ENCODE measurements around the gene TOR4A.

DNA sequence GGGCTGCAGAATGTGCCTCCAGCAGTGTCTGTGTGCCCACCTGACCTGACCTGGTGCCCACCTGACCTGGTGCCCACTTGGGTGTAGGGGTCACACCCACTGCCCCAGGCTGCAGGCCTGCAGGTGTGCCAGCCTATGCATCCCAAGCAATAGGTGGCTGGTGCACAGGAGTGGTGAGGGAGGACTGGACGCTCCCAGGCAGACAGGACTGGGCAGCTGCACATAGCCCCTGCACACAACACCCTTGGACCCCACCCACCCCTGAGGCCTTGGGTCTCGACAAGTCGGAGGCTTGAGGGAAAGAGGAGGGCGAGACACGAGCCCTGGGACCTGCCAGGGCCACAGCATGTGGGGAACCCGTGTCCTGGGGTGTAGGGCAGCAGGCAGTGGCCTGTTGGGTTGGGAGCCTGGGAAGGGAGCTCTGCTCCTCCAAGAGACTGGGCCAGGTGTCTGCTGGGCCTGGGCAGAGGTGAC, 35.4 kb downstream of the TOR4A start:
- TF ChIP-seq SIN3A (IDR thresholded peaks at IDR 0.05; ENCODE audit: borderline replicate concordance, insufficient read depth, low read depth, low read length) (no peak), TCF7L2 (IDR thresholded peaks at IDR 0.05; ENCODE audit: low read depth, low read length) (no peak), POLR2AphosphoS5 (IDR thresholded peaks at IDR 0.05; ENCODE audit: low read depth, low read length) (no peak)
- TF ChIP-seq, protein P1, sequence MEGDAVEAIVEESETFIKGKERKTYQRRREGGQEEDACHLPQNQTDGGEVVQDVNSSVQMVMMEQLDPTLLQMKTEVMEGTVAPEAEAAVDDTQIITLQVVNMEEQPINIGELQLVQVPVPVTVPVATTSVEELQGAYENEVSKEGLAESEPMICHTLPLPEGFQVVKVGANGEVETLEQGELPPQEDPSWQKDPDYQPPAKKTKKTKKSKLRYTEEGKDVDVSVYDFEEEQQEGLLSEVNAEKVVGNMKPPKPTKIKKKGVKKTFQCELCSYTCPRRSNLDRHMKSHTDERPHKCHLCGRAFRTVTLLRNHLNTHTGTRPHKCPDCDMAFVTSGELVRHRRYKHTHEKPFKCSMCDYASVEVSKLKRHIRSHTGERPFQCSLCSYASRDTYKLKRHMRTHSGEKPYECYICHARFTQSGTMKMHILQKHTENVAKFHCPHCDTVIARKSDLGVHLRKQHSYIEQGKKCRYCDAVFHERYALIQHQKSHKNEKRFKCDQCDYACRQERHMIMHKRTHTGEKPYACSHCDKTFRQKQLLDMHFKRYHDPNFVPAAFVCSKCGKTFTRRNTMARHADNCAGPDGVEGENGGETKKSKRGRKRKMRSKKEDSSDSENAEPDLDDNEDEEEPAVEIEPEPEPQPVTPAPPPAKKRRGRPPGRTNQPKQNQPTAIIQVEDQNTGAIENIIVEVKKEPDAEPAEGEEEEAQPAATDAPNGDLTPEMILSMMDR (IDR thresholded peaks at IDR 0.05) = no peak
- TF ChIP-seq, protein P2, sequence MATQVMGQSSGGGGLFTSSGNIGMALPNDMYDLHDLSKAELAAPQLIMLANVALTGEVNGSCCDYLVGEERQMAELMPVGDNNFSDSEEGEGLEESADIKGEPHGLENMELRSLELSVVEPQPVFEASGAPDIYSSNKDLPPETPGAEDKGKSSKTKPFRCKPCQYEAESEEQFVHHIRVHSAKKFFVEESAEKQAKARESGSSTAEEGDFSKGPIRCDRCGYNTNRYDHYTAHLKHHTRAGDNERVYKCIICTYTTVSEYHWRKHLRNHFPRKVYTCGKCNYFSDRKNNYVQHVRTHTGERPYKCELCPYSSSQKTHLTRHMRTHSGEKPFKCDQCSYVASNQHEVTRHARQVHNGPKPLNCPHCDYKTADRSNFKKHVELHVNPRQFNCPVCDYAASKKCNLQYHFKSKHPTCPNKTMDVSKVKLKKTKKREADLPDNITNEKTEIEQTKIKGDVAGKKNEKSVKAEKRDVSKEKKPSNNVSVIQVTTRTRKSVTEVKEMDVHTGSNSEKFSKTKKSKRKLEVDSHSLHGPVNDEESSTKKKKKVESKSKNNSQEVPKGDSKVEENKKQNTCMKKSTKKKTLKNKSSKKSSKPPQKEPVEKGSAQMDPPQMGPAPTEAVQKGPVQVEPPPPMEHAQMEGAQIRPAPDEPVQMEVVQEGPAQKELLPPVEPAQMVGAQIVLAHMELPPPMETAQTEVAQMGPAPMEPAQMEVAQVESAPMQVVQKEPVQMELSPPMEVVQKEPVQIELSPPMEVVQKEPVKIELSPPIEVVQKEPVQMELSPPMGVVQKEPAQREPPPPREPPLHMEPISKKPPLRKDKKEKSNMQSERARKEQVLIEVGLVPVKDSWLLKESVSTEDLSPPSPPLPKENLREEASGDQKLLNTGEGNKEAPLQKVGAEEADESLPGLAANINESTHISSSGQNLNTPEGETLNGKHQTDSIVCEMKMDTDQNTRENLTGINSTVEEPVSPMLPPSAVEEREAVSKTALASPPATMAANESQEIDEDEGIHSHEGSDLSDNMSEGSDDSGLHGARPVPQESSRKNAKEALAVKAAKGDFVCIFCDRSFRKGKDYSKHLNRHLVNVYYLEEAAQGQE (IDR thresholded peaks at IDR 0.05; ENCODE audit: insufficient read depth in 1 of 2, low read depth in 2 of 2, low read length in 1 of 2) = no peak
